22Rv1 (cell line): Measurements from ENCODE around the gene TSC1.

ENCODE experiments used
- ZFX ChIP-seq: fragments of 450-650 bp; IDR thresholded peaks from 2 replicates; pipeline ENCODE4 v1.6.1; 2017; ENCODE audit warnings: antibody characterized with exemption, borderline replicate concordance
- TF ChIP-seq, protein P1 (sequence below): fragments of 450-650 bp; IDR thresholded peaks from 2 replicates; pipeline ENCODE4 v1.5.1; 2017; ENCODE audit warnings: mild to moderate bottlenecking

DNA sequence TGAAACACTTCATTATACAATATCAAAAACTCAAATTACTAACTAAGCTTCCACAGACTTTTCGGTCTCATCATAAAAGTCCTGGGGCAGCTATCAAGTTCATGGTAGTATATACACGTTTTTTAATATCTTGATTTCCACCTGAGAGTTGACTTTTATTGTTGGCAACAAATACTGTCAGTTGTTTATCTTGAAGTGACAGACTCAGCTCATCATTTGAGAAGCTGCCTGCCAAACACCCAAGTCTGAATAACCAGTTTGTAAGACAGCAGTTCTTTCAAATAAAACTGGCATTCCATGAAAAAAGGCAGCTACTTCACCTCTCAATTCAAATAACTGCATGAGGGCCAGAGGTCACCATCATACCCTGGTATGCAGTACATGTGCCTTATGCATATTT lies 35.1 kb downstream of the TSC1 start:
- TF ChIP-seq ZFX: no peak
- TF ChIP-seq, protein P1, sequence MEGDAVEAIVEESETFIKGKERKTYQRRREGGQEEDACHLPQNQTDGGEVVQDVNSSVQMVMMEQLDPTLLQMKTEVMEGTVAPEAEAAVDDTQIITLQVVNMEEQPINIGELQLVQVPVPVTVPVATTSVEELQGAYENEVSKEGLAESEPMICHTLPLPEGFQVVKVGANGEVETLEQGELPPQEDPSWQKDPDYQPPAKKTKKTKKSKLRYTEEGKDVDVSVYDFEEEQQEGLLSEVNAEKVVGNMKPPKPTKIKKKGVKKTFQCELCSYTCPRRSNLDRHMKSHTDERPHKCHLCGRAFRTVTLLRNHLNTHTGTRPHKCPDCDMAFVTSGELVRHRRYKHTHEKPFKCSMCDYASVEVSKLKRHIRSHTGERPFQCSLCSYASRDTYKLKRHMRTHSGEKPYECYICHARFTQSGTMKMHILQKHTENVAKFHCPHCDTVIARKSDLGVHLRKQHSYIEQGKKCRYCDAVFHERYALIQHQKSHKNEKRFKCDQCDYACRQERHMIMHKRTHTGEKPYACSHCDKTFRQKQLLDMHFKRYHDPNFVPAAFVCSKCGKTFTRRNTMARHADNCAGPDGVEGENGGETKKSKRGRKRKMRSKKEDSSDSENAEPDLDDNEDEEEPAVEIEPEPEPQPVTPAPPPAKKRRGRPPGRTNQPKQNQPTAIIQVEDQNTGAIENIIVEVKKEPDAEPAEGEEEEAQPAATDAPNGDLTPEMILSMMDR: no peak
